Measurements from ENCODE around the gene ITIH1. TPM values are rescaled to one million over a fixed set of nuclear protein-coding genes. Genes with fewer than 3 reads are reported as not detected.
A peak's percentile ranks its signal among the peaks of the same experiment; 100 is the strongest.

ITIH1 gene
- total and polyA plus RNA-seq, 2 of the 4 experiments (the other 2 are of a cell fraction), result not detected

- in situ Hi-C loops (cut with MboI; ENCODE audit: low sequenced_read_pairs), result no loop called here
- H3K27me3 ChIP-seq (ENCODE audit: control insufficient read depth, insufficient read depth, low read length), result peaks cover 1% of the 10 kb centered on the region; the same call in 1 of the 2 replicates
These were observed 50.5 kb downstream of the ITIH1 start for GRCh38 chr3:52827866-52828376.

More at GRCh38 chr3:52827866-52828376, 50.5 kb downstream of the ITIH1 start:
- Histone ChIP-seq H4K8ac (ENCODE audit: low read depth in 2 of 2, low read length in 2 of 2) (no peak overlapping the region), H3K9ac (ENCODE audit: low read depth, low read length) (no peak overlapping the region), H2AFZ (replicated peaks; ENCODE audit: low read length, poor library complexity) (no peak overlapping the region), H3K4ac (ENCODE audit: low read depth, low read length) (no peak overlapping the region), H3K36me3 (ENCODE audit: control insufficient read depth, insufficient read depth, low read length) (no peaks in the 10 kb centered on the region), H2AK9ac (replicated peaks; ENCODE audit: low read depth, low read length, poor library complexity) (no peak overlapping the region), H2BK15ac (ENCODE audit: low read depth, low read length) (no peak overlapping the region), H3K18ac (ENCODE audit: low read depth, low read length) (no peak overlapping the region), H4K20me1 (ENCODE audit: insufficient read depth, low read length) (no peaks in the 10 kb centered on the region), H3K27ac (ENCODE audit: insufficient read depth, low read length) (no peak overlapping the region), H3K9me1 (ENCODE audit: insufficient read depth, low read length) (peaks cover 7% of the 10 kb centered on the region; the same call in 1 of the 2 replicates), H2BK120ac (ENCODE audit: low read depth, low read length) (no peak overlapping the region), H3K79me1 (ENCODE audit: low read depth in 1 of 2, low read length in 2 of 2) (no peaks in the 10 kb centered on the region), H3K9me3 (ENCODE audit: control insufficient read depth, insufficient read depth, low read length) (no peaks in the 10 kb centered on the region), H3K56ac (ENCODE audit: extremely low read depth, insufficient read depth, low read length) (no peak overlapping the region), H4K5ac (ENCODE audit: low read depth, low read length) (no peak overlapping the region), H2BK5ac (ENCODE audit: low read depth, low read length, poor library complexity, severe bottlenecking) (no peak overlapping the region), H2BK20ac (ENCODE audit: low read depth, low read length) (no peak overlapping the region), H4K91ac (ENCODE audit: insufficient read depth, low read depth, low read length) (no peak overlapping the region), H3K23ac (ENCODE audit: low read depth, low read length) (no peak overlapping the region), H3K4me3 (ENCODE audit: insufficient read depth, low read depth, low read length) (no peak overlapping the region), H3K4me2 (ENCODE audit: low read depth, low read length) (no peak overlapping the region), H2AK5ac (ENCODE audit: low read depth, low read length) (no peak overlapping the region), H3K14ac (replicated peaks; ENCODE audit: low read depth, low read length) (no peak overlapping the region), H3K4me1 (ENCODE audit: control insufficient read depth, insufficient read depth, low read length) (peaks cover 7% of the 10 kb centered on the region)
- no peak for DNase-seq
- POLR2A ChIA-PET (ENCODE audit: unreplicated experiment), result no interaction called here
- intact Hi-C loops (cut with micrococcal nuclease) (no loop called here), dilution Hi-C loops (cut with HindIII; ENCODE audit: low sequenced_read_pairs, unreplicated experiment) (no loop called here)
- CTCF ChIA-PET, result interaction anchor here (0.6 to 0.7 kb wide), 2 partner anchors 12 kb away, joined by 3 to 4 read pairs; no protein-coding TSS in a partner anchor
- 0 out of 2 replicates have a peak, but pooled peaks have one; percentile 7 for ATAC-seq (ENCODE audit: low read depth)
- TF ChIP-seq CTCF (conservative IDR thresholded peaks at IDR 0.05; ENCODE audit: low read depth, low read length), result 0 out of 2 replicates have a peak, but pooled peaks have one; percentile 3
- no peak for TF ChIP-seq SMC3 (IDR thresholded peaks at IDR 0.05; ENCODE audit: low read depth, low read length)
- no TSS peak for BruUV-seq (replicated peaks)
- 40% methylated on average over 2 of the region's 10 CpGs; no CpG with 5 or more reads in 1 of the 2 experiments for WGBS, 2 experiments (ENCODE audit: extremely low coverage in 2 of 2, insufficient read length in 1 of 2)

Measured in IMR-90 (cell line).